Raji (cell line): ENCODE results near the gene EML5.

ENCODE experiments used
- POLR2A ChIP-seq: IDR thresholded peaks from 2 replicates; pipeline ENCODE4 v1.6.1; 2011; ENCODE audit warnings: low read depth, low read length, control low read depth; ENCODE audit not compliant: insufficient read depth

EML5 gene

GRCh38 chr14:88821378-88821777 is 28.6 kb upstream of the EML5 start:
- TF ChIP-seq POLR2A = no peak

DNA sequence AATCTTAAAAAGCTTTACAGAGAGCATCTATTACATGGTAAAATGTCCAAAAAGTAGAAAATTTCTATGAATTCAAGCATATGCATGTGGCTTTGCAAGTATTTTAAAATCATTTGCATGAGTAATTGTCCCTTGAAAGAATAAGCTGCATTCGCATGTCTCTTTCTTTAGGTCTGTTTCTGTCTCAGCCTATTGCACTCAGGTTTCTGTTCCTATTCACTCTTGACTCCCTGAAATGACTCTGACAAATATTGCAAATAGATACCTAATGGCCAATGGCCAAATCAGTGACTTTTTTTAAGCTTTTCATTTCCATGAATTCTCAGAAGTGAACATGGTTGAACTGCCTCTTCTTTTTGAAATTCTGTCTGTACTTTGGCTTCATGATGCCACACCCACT is 25.3 kb upstream of the EML5 start:
- no peak for TF ChIP-seq POLR2A

DNA sequence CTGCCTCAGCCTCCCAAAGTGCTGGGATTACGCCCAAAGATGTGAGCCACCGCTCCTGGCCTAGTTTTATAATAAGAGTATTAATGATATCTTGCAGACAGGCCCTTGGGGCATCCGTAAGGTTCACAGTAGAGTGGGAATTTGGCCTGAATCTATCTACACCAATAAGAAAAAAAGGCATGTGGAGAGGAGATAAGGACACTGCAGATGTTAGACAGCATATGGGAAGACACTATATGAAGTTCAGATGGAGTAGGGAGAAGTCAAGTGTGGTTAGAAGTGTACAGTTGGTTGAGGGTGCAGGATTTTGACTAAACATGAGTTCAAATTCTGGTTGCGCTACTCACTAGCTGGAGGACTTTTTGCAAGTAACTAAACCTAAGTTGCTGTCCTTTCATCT is 23.2 kb upstream of the EML5 start:
- TF ChIP-seq POLR2A = no peak

DNA sequence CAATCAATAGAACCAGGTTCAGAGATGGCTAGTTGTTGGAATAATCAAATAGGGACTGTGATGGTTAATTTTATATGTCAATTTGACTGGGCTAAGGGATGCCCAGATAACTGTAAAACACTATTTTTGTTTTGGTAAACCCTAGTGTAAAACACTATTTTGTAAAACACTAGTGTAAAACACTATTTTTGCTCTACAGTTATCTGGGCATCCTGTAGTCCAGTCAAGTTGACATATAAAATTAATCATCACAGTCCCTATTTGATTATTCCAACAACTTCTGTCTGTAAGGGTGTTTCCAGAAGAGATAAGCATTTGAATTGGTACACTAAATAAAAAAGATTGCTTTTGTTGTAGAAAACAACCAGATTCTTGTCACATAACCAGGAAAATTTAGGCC is 15.6 kb upstream of the EML5 start:
- TF ChIP-seq POLR2A = no peak

- no peak for TF ChIP-seq POLR2A
These were observed 11.7 kb upstream of the EML5 start for GRCh38 chr14:88804477-88804876.

DNA sequence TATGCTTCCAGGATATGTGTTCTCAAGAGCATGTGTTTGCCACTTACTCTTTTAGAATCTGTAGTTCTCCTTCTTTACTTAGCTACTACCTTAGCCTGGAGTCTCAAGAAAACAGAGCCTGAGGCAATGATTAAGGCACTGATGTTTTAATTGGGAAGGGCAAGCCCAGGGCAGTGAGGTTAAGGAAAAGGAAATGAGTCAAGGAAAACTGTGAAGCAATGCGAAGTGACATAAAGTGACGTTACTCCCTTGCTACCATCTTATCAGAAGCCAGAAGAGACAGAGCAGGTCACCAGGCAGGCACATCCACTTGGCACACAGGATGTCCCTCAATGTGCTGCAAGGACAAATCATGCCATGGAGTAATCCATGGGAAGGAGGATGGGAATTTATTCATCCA is 11.3 kb upstream of the EML5 start:
- TF ChIP-seq POLR2A = no peak

GRCh38 chr14:88802596-88802995 is 9.8 kb upstream of the EML5 start:
- TF ChIP-seq POLR2A = no peak

DNA sequence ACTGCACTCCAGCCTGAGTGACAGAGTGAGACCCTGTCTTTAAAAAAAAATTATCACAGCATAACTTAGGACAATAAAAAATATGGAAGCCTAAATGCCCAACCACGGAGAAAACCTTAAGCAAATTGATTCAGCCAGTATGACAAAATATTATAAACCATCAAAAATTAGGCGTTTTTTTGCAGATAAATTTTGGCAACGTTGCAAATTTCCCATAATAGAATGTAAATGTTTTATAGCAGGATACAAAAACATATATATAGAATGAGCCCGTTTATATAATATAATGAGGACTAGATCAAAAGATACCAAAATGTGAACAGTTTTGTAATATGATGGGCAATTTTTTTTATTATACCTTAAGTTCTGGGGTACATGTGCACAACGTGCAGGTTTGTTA is 6.8 kb upstream of the EML5 start:
- no peak for TF ChIP-seq POLR2A

DNA sequence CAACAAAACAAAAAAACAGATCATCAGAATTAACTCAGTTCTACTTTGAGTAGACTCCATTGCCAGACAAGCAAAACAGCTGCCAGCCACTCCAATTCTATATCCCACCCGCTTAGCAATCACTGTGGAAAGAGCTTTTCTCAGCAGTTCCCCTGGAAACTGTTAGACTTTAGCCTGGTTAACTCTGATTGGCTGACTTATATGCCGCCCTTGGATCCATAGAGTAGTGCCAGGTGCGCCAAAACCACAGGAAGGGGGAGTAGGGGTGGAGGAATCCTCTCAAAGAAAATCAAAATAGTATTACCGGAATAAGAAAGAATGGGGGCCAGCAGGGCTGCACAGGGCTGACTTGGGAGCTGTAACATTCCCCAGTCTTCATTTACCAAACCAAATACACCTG is 5.4 kb upstream of the EML5 start:
- no peak for TF ChIP-seq POLR2A

DNA sequence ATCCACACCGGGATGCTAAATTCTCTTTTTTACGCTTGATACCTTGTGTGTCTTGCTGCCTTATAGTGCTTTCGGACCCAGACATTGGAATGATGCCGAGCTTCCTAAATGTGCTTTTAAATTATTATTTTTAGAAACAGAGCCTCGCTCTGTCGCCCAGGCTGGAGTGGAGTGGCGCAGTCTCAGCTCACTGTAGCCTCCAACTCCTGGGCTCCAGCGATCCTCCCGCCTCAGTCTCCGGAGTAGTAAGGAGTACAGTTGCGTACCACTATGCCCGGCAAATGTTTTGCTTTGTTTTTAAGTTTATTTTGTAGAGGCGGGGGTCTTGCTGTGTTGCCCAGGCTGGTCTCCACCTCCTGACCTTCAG is 489 bp upstream of the EML5 start:
- no peak for TF ChIP-seq POLR2A

DNA sequence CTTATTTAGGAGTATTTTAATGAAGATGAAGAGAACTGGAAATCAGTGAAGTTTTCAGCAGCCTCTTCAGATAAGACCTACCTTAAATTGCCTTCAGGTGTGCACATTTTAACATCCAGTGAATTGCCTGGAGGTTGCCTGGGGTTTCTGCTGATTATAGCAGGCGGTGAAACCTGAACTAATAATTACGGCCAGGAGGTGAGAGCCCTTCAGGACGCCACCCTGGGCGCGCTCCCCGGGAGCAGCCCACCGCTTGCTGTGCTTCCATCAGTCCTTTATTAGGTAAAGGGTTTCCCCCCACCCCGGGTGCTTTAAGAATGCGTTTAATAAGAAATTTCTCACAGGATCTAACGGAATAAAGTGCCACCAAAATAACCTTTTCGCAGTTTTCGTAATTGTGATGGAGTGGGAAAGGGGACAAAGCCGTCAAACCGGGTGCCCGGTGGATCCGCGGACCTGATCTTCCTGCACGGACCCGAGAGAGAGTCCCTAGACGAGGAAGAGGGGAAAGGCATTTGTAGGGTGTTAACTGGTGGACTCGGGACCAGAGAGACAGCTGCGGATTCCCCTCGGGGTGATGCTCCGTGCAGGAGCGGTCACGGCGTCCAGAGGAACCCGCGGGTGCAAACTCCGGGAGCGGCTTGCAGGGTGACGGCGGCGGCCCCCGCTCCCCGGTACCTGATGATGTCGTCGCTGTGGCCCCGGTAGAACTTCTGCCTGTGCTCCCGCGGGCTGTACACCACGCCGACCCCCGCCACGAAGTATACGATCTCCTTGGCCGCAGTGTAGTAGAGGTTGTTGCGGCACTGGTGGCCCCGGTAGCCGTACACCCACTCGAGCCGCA is 902 bp downstream of the EML5 start:
- no peak for TF ChIP-seq POLR2A

GRCh38 chr14:88791252-88791621 is 1.5 kb downstream of the EML5 start:
- no peak for TF ChIP-seq POLR2A

- TF ChIP-seq POLR2A = no peak
These were observed 2.1 kb downstream of the EML5 start for GRCh38 chr14:88790501-88791251.

DNA sequence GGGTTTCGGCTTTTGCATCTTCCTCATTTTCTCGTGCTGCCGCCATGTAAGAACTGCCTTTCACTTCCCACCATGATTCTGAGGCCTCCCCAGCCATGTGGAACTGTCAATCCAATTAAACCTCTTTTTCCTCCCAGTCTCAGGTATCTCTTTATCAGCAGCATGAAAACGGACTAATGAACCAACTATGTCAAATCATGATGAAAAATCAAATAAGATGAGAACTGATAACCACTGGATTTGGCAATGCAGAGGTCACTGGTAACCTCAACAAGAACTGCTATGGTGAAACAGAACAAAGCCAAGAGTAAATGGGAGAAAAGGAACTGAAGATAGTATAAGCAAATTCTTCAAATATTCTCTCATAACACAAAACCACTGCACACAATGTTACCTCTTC is 6.0 kb downstream of the EML5 start:
- no peak for TF ChIP-seq POLR2A

DNA sequence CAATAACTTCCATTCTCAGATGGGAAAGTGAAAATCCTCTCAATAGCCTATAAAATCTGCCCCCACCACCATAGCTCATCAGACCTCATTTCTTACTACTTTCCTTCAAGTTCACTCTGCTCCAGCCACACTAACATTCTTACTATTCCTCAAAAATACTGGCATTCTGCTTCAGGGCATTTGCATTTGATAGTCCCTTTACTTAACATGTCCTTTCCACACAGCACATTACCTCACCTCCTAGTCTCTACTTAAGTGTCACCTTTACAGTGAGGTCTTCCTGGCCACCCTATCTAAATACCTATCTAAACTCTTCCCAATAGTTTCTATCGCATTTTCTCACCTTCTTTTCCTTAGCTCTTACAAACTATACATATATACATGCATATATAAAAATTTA is 6.8 kb downstream of the EML5 start:
- TF ChIP-seq POLR2A = no peak

DNA sequence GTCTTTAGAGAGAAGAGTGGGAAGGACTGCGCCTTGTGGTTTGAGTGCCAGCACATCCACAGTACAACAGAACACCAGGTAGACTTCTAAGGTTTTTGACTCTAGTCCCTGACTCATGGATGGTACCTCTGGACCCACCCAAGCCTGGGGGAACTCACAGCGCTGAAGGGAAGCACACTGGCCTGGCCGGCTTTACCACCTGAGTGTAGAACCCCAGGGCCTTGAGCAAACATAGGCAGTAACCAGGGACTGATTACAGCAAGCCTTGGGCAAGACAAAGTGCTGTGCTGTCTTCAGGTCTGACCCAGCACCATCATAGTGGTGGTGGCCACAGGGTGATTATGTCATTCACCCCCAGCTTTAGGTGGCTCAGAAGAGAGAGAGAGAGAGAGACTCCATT is 17.2 kb downstream of the EML5 start:
- no peak for TF ChIP-seq POLR2A

GRCh38 chr14:88770736-88771135 is 22.0 kb downstream of the EML5 start:
- TF ChIP-seq POLR2A = no peak

GRCh38 chr14:88765130-88765529 is 27.6 kb downstream of the EML5 start:
- TF ChIP-seq POLR2A = no peak
